Measurements from ENCODE around the gene MAD2L2. TPM values are rescaled to one million over a fixed set of nuclear protein-coding genes. Genes with fewer than 3 reads are reported as not detected.
A peak's percentile ranks its signal among the peaks of the same experiment; 100 is the strongest.

The MAD2L2 gene
- total RNA-seq, 1 experiment from 2014 or later = 283 TPM

- H3K18ac ChIP-seq (ENCODE audit: insufficient read length, low read depth, low read length) = no peak overlapping the region
- H3K79me1 ChIP-seq (ENCODE audit: insufficient read depth, low read depth, low read length, poor library complexity, severe bottlenecking) = no peaks in the 10 kb centered on the region
- H4K5ac ChIP-seq (ENCODE audit: insufficient read length, low read depth, low read length) = no peak overlapping the region
- peaks cover 0 to 5% (median 0%) of the 10 kb centered on the region in 3 experiments; a peak in 2 of 7 replicates for H3K36me3 Mint-ChIP-seq (ENCODE audit: insufficient read depth in 1 of 3, low read depth in 3 of 3)
- no peaks in the 10 kb centered on the region for H3K9me3 Mint-ChIP-seq
- H3K27ac ChIP-seq (ENCODE audit: insufficient read length, low read depth, low read length) = no peak overlapping the region
- no peak overlapping the region for H2BK120ac ChIP-seq (ENCODE audit: low read depth, low read length, poor library complexity, severe bottlenecking)
- no peak overlapping the region for H3K4ac ChIP-seq (ENCODE audit: low read depth, low read length)
- WGBS (ENCODE audit: extremely low coverage, insufficient read length, low lambda C conversion rate) = no CpG with 5 or more reads among the region's 8 CpGs
- H3K79me2 ChIP-seq (ENCODE audit: insufficient read depth, low read length) = no peaks in the 10 kb centered on the region; the same call in 1 of the 2 replicates
- no peak overlapping the region for H2AFZ ChIP-seq (ENCODE audit: low read length)
- H3K27me3 ChIP-seq (ENCODE audit: insufficient read depth, low read length) = no peaks in the 10 kb centered on the region; the same call in 1 of the 2 replicates
- H2AK5ac ChIP-seq (ENCODE audit: insufficient read length, low read length) = no peak overlapping the region
- peak overlapping the region in 1 of 3 experiments; percentile 20; a peak in 1 of 7 replicates for H3K27ac Mint-ChIP-seq
- peaks cover 10% of the 10 kb centered on the region for H3K4me1 ChIP-seq (ENCODE audit: insufficient read depth, low read length)
- H3K4me2 ChIP-seq (ENCODE audit: insufficient read depth, insufficient read length, low read length) = no peak overlapping the region
- H3K9me3 ChIP-seq (ENCODE audit: control insufficient read depth, low read depth, low read length) = no peaks in the 10 kb centered on the region
- H3K4me3 Mint-ChIP-seq = no peak overlapping the region
- H4K20me1 ChIP-seq (ENCODE audit: control insufficient read depth, insufficient read depth, insufficient read length) = peaks cover 7% of the 10 kb centered on the region
- H2BK12ac ChIP-seq (ENCODE audit: insufficient read length, low read depth, low read length) = no peak overlapping the region
- no peak overlapping the region for H2BK5ac ChIP-seq (ENCODE audit: insufficient read length, low read length)
- DNase-seq = peak; percentile 64
- H3K23ac ChIP-seq (ENCODE audit: insufficient read length, low read depth, low read length) = no peak overlapping the region
- no peak overlapping the region for H2BK15ac ChIP-seq (ENCODE audit: low read depth, low read length)
- H3T11ph ChIP-seq (ENCODE audit: low read length) = no peak overlapping the region
- H3K23me2 ChIP-seq (ENCODE audit: insufficient read length, low read depth, low read length, poor library complexity, severe bottlenecking) = peaks cover 8% of the 10 kb centered on the region
- H3K14ac ChIP-seq (ENCODE audit: insufficient read depth, low read length) = no peak overlapping the region
- no peak overlapping the region for H3K9ac ChIP-seq (ENCODE audit: extremely low read depth, insufficient read length, low read length)
- H4K8ac ChIP-seq (replicated peaks; ENCODE audit: insufficient read length, low read depth, low read length) = no peak overlapping the region
- no peak for TF ChIP-seq CTCF (conservative IDR thresholded peaks at IDR 0.05)
- no peak overlapping the region for H3K56ac ChIP-seq (ENCODE audit: insufficient read length, low read depth, low read length)
- no peak overlapping the region for H4K91ac ChIP-seq (ENCODE audit: insufficient read length, low read depth, low read length)
- peaks cover 45 to 51% of the 10 kb centered on the region in 2 experiments for H3K4me1 Mint-ChIP-seq
- peaks cover 10% of the 10 kb centered on the region for H3K27me3 Mint-ChIP-seq (ENCODE audit: low read depth)
- H2BK20ac ChIP-seq (ENCODE audit: low read depth, low read length, poor library complexity, severe bottlenecking) = no peak overlapping the region
Observed at GRCh38 chr1:11697188-11697892, 16.4 kb upstream of the MAD2L2 start.

Data from H9 (cell line).